ENCODE measurements around the gene RABGAP1L.
"Not testable (repeated sequence)": the region's sequence is repeated elsewhere in the genome, so short reads cannot be mapped to it uniquely, and the experiment has no call there.

DNA sequence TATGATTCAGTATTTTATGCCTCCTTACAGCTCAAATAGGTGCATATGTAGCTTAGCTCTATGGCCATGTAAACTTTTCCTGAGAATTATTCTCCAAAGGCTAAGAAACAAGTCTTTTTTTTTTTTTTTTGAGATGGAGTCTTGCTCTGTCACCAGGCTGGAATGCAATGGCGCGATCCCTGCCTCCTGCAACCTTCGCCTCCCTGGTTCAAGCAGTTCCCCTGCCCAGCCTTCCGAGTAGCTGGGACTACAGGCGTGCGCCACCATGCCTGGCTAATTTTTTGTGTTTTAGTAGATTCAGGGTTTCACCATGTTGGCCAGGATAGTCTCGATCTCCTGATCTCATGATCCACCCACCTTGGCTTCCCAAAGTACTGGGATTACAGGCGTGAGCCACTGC, 657.3 kb downstream of the RABGAP1L start:
- TF ChIP-seq, protein P1, sequence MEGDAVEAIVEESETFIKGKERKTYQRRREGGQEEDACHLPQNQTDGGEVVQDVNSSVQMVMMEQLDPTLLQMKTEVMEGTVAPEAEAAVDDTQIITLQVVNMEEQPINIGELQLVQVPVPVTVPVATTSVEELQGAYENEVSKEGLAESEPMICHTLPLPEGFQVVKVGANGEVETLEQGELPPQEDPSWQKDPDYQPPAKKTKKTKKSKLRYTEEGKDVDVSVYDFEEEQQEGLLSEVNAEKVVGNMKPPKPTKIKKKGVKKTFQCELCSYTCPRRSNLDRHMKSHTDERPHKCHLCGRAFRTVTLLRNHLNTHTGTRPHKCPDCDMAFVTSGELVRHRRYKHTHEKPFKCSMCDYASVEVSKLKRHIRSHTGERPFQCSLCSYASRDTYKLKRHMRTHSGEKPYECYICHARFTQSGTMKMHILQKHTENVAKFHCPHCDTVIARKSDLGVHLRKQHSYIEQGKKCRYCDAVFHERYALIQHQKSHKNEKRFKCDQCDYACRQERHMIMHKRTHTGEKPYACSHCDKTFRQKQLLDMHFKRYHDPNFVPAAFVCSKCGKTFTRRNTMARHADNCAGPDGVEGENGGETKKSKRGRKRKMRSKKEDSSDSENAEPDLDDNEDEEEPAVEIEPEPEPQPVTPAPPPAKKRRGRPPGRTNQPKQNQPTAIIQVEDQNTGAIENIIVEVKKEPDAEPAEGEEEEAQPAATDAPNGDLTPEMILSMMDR (IDR thresholded peaks at IDR 0.05; ENCODE audit: extremely low read depth in 1 of 2, insufficient read depth in 1 of 2, low read depth in 1 of 2, low read length in 2 of 2) = not testable (repeated sequence)
- TF ChIP-seq POLR2A (IDR thresholded peaks at IDR 0.05; ENCODE audit: low read depth, low read length); EZH2 (IDR thresholded peaks at IDR 0.05; ENCODE audit: borderline replicate concordance, low read depth, low read length, severe bottlenecking); GATA2 (IDR thresholded peaks at IDR 0.05; ENCODE audit: insufficient read depth, insufficient read length, low read depth, low read length): not testable (repeated sequence)
- TF ChIP-seq, protein P2, sequence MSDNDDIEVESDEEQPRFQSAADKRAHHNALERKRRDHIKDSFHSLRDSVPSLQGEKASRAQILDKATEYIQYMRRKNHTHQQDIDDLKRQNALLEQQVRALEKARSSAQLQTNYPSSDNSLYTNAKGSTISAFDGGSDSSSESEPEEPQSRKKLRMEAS (IDR thresholded peaks at IDR 0.05; ENCODE audit: insufficient read depth, insufficient read length) = not testable (repeated sequence)

Measured in endothelial cell of umbilical vein (primary cell).